ENCODE results near the gene SLC49A4.

Gene SLC49A4

DNA sequence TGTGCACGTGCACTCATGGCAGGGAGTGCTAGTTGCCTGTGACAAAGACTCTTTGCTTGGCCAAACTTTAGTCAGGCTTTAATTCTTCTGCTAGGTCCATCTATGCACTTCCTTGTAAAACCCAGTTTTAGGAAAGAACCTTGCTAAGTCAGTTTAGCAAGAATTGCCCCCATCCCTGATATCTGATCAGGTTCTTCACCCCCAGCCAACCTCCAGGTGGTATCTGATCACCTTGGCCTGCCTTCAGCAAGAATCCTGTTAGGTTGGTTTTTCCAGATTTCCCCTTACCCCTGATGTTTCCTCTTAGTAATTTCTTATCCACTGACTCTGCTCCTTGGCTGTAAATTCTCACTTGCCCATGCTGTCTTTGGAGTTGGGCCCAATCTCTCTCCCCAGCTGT, 9.6 kb upstream of the SLC49A4 start:
- no peak for DNase-seq (ENCODE audit: low read depth, low spot score)

DNA sequence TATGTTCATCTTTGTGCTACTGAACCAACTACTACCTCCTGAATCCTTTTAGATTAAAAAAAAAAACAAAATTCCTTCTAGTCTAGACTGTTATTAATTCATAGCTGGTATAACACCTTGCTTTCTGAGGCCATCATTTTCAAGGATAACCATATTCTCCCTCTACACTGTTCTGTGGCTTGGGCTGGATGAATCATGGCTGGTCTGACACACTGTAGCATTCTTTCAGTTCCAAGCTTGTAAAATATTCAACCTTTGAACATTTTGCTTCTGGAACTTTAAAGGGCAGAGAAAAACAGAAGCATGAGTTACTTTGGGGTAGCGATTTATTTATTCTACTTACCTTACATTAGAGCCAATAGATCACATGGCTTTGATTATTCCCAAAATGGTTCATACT, 8.8 kb upstream of the SLC49A4 start:
- no peak for DNase-seq (ENCODE audit: low read depth, low spot score)

DNA sequence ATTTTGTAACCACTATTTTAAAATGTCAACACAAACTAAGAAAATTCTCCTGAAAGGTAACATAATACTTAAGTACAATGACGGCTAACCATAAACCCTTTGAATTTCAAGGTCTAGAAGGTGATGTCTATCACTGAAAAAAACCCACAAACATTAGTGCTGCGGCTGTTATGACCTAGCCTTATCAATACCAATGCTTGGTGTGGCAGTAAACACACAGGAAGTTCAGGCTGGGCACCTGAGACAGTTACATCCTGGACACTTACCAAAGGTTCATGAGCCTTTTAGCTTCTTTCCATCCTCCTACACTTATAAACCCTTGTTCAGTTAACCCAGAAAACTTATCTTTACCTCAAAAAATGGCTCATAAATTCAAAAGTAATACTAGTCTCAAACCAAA, 7.0 kb upstream of the SLC49A4 start:
- DNase-seq (ENCODE audit: low read depth, low spot score), result no peak

DNA sequence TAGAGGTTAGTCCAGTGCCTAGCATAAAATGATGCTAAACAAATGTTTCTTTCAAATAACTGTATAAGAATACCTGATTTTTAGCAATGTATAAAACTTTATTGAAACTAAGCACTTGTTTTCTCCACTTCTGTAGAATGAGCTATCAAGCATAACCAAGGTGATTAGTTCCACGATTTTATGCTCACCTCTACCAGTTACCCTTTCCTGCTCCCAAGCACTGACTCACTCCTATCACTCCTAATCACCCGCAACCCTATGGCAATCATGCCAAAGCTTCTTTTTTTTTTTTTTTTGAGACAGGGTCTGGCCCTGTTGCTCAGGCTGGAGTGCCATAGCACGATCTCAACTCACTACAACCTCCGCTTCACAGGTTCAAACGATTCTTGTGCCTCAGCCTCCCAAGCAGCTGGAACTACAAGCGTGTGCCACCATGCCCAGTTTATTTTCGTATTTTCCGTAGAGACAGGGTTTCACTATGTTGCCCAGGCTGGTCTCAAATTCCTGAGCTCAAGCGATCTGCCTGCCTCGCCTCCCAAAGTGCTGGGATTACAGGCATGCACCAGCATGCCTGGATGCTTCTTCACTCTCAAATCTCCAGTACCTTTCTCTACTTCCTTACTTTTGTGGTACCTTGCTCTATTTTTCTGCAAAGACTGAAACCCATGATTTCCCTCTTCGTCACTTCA, 5.1 kb upstream of the SLC49A4 start:
- DNase-seq (ENCODE audit: low read depth, low spot score), result no peak

DNA sequence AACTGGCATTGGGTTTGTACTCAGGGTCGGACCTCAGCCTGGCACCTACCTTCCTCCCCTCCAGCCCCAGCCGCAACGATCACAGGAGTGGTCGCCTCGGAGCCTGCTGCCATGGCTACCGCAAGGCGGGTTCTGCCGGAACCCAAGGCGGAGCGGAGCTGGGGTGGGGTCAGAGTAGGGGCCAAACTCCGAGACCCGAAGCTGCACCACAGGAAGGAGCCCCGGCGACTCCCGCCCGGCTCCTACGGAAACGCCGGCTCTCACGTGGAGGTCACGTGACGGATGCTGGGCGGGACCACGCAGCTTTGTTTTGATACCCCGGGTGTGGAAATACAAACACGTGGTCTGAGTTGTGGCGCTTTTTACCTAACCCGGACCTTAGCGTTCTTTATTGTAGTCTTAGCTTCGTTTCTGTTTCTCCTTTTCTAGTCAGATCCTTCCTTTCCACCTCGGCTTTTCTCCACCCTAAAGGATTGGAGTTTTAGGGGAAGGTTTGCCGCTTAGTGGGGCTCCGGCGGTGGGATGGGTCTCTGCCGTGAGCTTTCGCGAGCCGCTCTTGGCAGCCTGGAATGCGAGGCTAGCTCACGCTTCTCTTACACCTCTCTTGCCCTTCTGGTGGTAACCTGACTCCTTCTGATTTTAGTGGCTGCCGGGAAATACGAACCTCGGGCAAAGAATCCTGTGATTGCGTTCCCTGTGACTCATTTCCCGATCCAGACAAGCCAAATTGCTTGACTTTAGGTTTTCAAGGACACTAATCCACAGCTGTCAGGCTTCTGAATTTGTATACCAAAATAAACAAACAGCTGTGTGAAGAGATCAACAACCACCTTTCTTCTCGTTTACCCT, 1.1 kb upstream of the SLC49A4 start, which contains the start of gene HSPBAP1:
Gene HSPBAP1 (minus strand): TSS at position 264 of the 849 bp plus-strand sequence. CDS start 151 bp downstream, at position 113.
- DNase-seq (ENCODE audit: low read depth, low spot score), result peak; percentile 88

DNA sequence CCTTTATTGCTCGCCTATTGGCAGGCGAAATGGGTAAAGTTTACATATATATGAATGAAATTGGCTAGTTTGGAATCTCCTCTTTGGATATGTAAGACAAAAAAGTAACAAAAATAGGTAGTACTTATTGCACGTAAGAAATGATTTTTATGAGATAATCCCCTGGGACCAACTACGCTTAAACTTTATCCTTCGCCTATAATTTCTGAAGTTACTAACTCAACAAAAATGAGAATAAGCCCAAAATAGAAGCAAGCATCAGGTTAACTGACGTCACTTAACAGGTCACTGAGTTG, 438 bp upstream of the SLC49A4 start:
- no peak for DNase-seq (ENCODE audit: low read depth, low spot score)

DNA sequence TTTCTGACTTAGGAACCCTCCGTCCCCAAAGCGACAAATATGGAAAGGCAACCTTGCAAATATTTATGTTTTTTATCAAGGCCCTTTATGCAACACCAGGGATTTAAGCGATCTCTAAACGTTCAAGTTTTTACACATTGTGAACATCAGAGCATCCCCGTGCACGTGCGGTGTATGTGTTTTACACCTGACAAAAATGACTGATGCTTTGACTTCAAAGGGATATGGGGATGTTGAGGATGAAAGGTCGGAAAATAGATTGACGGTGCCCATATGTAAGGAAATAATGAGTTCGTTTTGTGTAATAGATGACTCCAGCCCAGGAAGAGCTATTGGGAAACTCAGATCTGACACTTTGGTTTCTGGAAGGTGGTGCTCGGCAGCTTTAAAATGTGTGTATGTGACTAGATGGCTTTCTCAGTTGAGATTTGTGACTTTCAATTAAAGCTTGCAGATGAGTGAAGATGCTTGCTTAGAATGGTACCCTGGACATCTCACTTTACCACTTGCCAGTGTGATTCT, 866 bp downstream of the SLC49A4 start:
- DNase-seq (ENCODE audit: low read depth, low spot score), result no peak

GRCh38 chr3:122797291-122797690, 2.4 kb downstream of the SLC49A4 start:
- DNase-seq (ENCODE audit: low read depth, low spot score), result no peak

- no peak for DNase-seq (ENCODE audit: low read depth, low spot score)
These were observed 4.5 kb downstream of the SLC49A4 start for GRCh38 chr3:122799322-122799721.

DNA sequence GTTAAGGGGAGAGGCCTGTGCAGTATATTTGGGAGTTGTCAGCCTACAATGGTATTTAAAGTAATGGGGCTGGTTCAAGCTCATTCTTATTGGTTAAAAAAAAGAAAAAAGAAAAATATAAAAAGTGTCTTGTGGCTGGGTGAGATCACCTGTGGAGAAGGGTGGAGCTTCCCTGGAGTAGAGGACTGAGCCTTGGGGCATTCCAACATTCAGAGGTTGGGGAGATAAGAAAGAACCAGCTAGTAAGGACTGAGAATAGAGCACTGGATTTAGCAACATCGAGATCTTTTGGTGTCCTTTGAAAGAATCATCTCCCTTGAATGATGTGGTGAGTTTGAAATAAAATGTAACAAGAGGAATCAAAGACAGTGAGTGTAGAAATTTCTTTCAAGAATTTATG, 5.2 kb downstream of the SLC49A4 start:
- DNase-seq (ENCODE audit: low read depth, low spot score), result no peak

DNA sequence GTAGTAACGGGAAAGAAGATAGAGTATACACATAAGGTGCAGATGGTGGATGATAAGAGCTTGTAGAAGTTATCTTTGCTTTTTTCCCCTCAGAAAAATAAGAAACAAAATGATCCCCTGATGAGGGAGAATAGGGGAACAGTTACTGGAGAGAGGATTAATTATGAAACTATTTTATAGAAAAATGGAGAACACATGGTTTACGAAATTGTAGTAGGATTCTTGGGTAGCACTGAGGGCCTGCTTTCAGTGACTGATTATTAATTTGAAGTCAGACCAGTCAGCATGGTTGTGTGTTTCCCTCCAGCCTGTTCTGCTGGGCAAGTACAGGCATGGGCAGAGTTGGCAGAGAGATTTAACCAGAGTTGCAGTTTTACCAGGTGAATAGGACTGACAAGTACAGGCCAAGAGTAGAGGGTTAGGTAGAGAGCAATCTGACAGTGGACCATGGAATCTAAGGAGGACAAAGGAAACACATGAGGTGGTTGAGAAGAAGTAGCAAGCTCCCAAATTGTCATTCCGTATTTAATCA, 5.9 kb downstream of the SLC49A4 start:
- no peak for DNase-seq (ENCODE audit: low read depth, low spot score)

- no peak for DNase-seq (ENCODE audit: low read depth, low spot score)
These were observed 7.5 kb downstream of the SLC49A4 start for GRCh38 chr3:122802323-122802722.

DNA sequence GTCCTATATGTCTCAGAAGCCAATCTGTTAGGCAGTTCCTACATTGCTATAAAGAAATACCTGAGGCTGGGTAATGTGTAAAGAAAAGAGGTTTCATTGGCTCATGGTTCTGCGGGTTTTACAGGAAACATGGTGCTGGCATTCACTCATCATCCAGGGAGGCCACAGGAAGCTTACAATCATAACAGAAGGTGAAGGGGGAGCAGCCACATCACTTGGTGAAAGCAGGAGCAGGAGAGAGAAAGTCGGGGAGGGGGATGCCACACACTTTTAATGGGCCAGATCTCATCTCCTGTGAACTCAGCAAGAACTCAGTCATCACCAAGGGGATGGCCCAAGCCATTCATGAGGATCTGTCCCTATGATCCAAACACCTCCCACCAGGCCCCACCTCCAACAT, 9.1 kb downstream of the SLC49A4 start:
- DNase-seq (ENCODE audit: low read depth, low spot score), result no peak

DNA sequence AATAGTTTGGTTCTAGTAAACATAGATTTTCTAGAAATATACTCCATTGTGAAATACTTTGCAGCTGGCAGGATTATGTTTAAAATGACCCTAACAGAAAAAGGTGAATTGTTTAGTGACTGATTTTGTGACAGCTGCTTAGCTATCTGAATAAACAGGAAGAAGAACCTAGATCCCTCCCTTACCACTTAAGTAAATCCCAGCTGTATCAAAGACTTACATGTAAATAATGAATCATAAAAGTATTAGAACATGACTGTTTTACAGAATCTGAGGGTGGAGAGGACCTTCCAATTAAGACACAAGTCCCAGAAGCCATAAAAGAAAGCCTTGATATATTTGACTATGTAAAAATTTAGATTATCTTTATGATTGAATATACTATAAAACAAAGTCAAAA, 15.9 kb downstream of the SLC49A4 start:
- DNase-seq (ENCODE audit: low read depth, low spot score), result no peak

GRCh38 chr3:122816587-122816986, 21.7 kb downstream of the SLC49A4 start:
- DNase-seq (ENCODE audit: low read depth, low spot score), result no peak

DNA sequence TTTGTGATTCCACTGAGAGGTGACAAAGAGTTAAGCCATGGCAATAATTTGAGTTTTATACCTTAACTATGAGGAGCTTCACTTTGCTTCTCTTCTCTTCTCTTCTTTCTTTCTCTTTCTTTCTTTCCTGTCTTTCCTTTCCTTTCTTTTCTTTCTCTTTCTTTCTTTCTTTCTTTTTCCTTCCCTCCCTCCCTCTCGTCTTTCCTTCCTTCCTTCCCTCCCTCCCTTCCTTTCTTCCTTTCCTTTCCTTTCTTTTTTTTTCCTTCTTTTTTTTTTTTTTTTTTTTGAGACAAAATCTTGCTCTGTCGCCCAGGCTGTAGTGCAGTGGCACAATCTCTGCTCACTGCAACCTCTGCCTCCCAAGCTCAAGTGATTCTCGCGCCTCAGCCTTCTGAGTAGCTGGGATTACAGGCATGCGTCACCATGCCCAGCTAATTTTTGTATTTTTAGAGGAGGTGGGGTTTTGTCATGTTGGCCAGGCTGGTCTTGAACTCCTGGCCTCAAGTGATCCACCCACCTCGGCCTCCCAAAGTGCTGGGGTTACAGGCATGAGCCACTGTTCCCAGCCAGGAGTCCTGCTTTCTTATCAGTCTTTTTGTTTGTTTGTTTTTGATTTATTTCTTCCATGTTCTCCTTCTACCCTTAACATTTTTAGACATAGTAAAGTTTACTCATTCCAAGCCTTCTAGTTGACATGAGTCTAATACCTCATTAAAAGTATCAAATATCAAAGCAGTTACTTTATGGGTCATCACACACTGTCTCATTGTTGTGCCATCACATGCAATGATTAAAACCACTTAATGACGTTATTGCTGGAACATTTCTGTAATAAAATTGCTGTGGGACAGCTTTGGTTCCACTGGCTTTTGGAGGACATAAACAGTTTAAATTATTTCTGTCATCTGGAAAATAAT, 29.9 kb downstream of the SLC49A4 start:
- DNase-seq (ENCODE audit: low read depth, low spot score), result no peak

DNA sequence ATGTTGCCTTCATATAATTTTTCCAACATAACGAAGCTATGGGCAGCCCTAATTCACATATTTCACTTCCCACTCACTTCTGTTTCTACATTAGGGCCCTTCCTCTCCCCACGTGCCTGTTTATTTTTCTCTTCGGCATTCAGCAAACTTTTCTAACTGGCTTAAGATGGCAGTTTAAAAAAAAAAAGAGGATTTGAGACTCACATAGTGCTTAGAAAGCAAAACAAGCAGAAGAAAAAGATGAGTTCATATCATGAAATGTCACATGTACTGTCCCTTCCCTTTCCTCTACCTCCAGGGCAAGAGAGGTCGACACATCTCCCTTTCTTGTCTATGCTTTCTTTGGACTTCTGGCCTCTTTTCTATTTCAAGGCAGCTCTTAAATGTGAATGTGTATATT, 30.6 kb downstream of the SLC49A4 start:
- DNase-seq (ENCODE audit: low read depth, low spot score), result no peak

DNA sequence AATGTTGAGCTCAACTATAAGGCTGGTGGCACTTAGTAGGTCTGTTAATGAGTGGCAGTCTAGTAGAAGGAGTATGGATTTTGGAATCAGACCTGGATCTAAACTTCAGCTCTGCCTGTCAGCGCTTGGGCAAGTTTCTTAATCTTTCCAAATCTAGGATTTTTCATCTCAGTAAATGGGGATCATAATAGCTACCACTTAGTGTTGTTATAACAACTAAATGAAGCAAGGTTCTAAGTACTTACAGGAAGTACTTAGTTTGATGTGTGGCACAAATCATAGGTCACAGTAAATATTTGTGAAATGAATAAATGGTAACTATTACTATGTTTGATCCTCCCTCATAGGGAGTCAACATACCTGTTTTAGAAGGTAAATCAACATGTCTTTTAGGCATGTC, 31.4 kb downstream of the SLC49A4 start:
- no peak for DNase-seq (ENCODE audit: low read depth, low spot score)

- no peak for DNase-seq (ENCODE audit: low read depth, low spot score)
These were observed 33.4 kb downstream of the SLC49A4 start for GRCh38 chr3:122828281-122828680.

GRCh38 chr3:122835590-122835989, 40.7 kb downstream of the SLC49A4 start:
- DNase-seq (ENCODE audit: low read depth, low spot score), result no peak

DNA sequence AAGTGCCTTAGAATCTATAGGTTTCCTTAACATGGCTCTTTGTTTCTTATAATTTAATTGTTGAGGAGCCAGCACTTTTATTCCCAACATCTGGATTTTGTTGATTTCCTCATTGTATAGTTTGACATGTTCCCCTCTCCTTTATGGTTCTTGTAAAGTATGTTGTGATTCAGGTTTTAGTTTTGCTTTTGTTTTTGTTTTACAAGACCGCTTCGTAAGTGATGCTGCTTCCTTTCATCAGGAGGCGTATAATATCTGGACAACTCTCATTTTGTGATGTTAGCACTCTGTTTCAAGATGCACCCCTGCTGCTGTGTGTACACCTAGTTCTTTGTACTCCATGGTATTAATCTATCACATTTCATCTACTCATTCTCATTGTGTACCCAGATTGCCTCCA, 48.7 kb downstream of the SLC49A4 start:
- no peak for DNase-seq (ENCODE audit: low read depth, low spot score)

GRCh38 chr3:122857019-122857418, 62.1 kb downstream of the SLC49A4 start:
- no peak for DNase-seq (ENCODE audit: low read depth, low spot score)
